H7 (cell line): ENCODE data around the gene CDH20. TPM values are rescaled to one million over a fixed set of nuclear protein-coding genes. Genes with fewer than 3 reads are reported as not detected.

Experiments
- DNase-seq: peaks from one replicate; pipeline ENCODE4 v3.0.0; 2012
- H3K27me3 ChIP-seq: 2 replicates; pipeline ENCODE4 v1.6.0; 2011; ENCODE audit warnings: mild to moderate bottlenecking, low read length; ENCODE audit not compliant: control insufficient read depth, insufficient read depth
- H3K36me3 ChIP-seq: replicated peaks from 2 replicates; pipeline ENCODE4 v1.5.1; 2011; ENCODE audit warnings: low read length; ENCODE audit not compliant: control insufficient read depth, insufficient read depth
- H3K4me3 ChIP-seq: 2 replicates; pipeline ENCODE4 v1.5.1; 2011; ENCODE audit warnings: low read depth, mild to moderate bottlenecking, control low read depth, low read length, moderate library complexity; ENCODE audit not compliant: insufficient read depth
- total RNA-seq: library from RNA; depleted of rRNA; stranded (reverse); fragments of >200 nt; shearing (Covaris generic); gene quantifications from 2 replicates; pipeline ENCODE4 v1.2.3, GENCODE V29; 2014

Gene CDH20
- total RNA-seq, 1 experiment from 2014 or later: 0.31 TPM

- DNase-seq: no peak
- no peaks in the 10 kb centered on the region for H3K36me3 ChIP-seq
- H3K4me3 ChIP-seq: no peak overlapping the region
- H3K27me3 ChIP-seq: no peaks in the 10 kb centered on the region
Observed at GRCh38 chr18:61475931-61476330, 142.7 kb downstream of the CDH20 start.

DNA sequence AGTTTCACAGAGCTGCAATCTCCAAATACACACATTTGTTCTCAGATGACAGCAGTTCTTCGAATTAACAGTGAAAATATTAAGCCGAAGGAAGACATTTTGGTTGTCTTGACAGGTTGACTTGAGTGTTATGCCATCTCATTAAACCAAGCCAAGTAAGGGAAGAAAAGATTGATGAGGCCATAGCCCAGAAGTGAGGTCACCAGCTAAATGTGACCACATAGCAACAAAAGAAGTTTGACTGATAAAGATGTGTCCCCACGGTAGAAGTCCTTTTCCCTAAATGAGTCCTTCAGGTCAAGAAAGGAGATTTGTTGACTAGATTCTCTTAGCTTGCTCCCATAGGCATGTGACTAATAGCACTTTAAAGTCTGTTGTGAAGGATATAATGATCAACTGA is 156.1 kb downstream of the CDH20 start:
- no peaks in the 10 kb centered on the region for H3K36me3 ChIP-seq
- H3K4me3 ChIP-seq: no peak overlapping the region
- no peak for DNase-seq
- no peaks in the 10 kb centered on the region for H3K27me3 ChIP-seq

DNA sequence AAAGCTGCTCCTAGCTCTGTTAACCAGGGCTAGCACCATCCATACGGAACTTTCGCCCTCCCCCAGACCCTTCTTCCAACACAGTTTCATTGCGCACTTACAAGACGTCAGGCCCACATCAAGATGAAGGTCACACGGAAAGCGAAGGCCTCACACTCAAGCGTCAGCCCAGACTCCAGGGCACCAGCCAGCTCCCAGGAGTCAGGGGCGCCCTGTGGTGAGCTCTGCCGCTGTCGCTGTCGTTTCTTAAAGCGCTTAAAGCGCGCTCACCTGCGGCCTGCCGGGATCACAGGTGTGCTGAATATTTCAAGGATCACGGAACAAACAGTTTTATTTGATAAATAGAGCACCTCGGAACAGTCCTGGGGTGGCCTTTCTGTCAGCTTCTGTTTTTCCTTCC is 163.1 kb downstream of the CDH20 start:
- Histone ChIP-seq H3K4me3 (no peak overlapping the region), H3K27me3 (no peaks in the 10 kb centered on the region), H3K36me3 (no peaks in the 10 kb centered on the region)
- DNase-seq: peak; percentile 46

DNA sequence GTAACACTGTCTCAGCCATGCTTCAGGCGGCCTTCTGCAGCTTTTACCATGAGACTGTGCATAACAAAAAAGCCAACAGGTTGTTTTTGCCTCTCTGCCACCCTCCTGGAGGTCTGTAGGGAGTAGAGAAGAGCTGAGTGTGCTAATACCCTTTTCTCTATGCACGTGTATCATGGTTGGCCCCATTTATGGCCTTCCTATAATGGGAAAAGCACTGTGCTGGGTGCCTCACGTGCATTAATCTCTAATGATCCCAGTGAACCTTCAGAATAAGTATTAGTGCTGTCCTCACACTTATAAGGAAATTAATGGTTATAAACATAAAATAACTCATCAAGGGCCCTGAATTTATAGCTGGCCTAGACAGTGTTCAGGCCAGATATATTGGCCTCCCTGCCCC is 164.2 kb downstream of the CDH20 start:
- no peaks in the 10 kb centered on the region for H3K36me3 ChIP-seq
- DNase-seq: peak; percentile 26
- H3K27me3 ChIP-seq: no peaks in the 10 kb centered on the region
- H3K4me3 ChIP-seq: no peak overlapping the region

GRCh38 chr18:61502472-61502871 is 169.2 kb downstream of the CDH20 start:
- H3K36me3 ChIP-seq: no peaks in the 10 kb centered on the region
- no peak overlapping the region for H3K4me3 ChIP-seq
- no peaks in the 10 kb centered on the region for H3K27me3 ChIP-seq
- DNase-seq: peak; percentile 67

DNA sequence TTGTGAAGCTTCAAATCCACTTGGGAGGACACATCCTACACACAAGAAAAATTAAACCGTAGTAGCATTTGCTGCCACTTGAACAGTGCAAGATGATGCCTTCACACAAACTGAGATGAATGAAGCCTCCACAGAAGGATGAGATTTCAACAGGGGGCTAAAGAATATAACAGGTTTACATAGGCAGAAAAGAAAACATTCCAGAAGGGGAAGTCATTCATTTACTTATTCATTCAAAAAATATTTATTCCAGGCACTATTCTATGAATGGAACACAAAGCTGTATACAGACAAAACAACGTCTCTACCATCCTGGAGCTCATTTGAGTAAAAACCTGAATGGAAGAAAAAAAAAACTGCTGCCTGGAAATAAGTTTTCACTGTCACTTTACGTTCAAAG is 170.5 kb downstream of the CDH20 start:
- no peaks in the 10 kb centered on the region for H3K27me3 ChIP-seq
- DNase-seq: no peak
- no peaks in the 10 kb centered on the region for H3K36me3 ChIP-seq
- no peak overlapping the region for H3K4me3 ChIP-seq

- H3K4me3 ChIP-seq: no peak overlapping the region
- no peak for DNase-seq
- H3K36me3 ChIP-seq: no peaks in the 10 kb centered on the region
- H3K27me3 ChIP-seq: no peaks in the 10 kb centered on the region
Observed at GRCh38 chr18:61528961-61529360, 195.7 kb downstream of the CDH20 start.

DNA sequence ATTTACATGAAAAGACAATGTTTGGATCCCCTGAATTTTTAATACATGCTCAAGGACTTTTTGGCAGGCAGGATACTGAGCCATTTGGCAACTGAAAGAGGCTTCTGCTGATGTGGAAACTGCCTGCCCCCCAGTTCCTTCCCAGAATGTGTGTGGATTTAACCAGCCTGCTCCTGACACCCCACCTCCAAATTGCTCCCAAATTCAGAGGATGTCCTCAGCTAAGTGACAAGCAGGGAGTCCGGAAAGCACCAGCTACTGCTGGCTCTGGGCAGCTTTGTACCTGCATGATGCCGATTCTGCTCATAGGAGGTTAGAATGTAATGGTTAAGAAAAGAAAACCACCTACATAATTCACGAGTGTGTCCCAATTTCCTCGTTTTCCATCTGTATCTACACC is 197.5 kb downstream of the CDH20 start:
- Histone ChIP-seq H3K4me3 (no peak overlapping the region), H3K27me3 (no peaks in the 10 kb centered on the region), H3K36me3 (no peaks in the 10 kb centered on the region)
- DNase-seq: no peak

DNA sequence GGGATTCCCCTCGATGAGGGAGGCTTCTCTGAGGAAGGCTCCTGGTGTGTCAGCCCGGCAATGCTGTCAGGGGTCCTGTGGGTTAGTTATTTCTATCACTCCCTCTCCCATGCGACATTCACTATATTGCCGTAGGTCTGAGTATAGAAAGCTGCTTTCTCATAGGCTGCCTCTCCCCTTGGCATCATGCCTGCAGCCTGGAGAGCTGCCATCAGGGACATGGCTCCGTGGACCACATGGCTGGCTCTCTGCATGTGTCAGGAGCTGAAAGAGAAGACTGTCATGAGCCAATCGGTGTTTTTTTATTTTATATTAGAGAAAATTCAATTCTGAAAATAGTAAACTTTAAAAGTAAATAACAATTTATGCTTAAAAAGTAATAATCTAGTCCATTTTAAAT is 198.0 kb downstream of the CDH20 start:
- Histone ChIP-seq H3K27me3 (no peaks in the 10 kb centered on the region), H3K4me3 (no peak overlapping the region), H3K36me3 (no peaks in the 10 kb centered on the region)
- DNase-seq: no peak

- DNase-seq: no peak
- Histone ChIP-seq H3K4me3 (no peak overlapping the region), H3K36me3 (no peaks in the 10 kb centered on the region), H3K27me3 (no peaks in the 10 kb centered on the region)
Observed at GRCh38 chr18:61531891-61532290, 198.7 kb downstream of the CDH20 start.

GRCh38 chr18:61535401-61535800 is 202.2 kb downstream of the CDH20 start:
- Histone ChIP-seq H3K27me3 (no peaks in the 10 kb centered on the region), H3K36me3 (no peaks in the 10 kb centered on the region), H3K4me3 (no peak overlapping the region)
- no peak for DNase-seq

GRCh38 chr18:61541673-61542072 is 208.4 kb downstream of the CDH20 start:
- no peak for DNase-seq
- no peaks in the 10 kb centered on the region for H3K27me3 ChIP-seq
- no peaks in the 10 kb centered on the region for H3K36me3 ChIP-seq
- H3K4me3 ChIP-seq: no peak overlapping the region

DNA sequence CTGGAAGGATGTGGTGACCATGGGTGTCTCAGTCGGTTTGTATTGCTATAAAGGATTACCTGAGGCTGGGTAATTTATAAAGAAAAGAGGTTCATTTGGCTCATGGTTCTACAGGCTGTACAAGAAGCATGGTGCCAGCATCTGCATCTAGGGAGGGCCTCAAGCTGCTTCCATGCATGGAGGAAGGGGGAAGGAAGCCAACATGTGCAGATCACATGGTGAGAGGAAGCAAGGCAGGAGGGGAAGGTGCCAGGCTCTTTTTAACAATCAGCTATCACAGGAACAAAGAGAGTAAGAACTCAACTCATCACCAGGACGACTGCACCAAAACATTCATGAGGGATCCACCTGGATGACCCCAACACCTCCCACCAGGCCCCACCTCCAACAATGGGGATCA is 209.4 kb downstream of the CDH20 start:
- H3K36me3 ChIP-seq: no peaks in the 10 kb centered on the region
- DNase-seq: no peak
- H3K4me3 ChIP-seq: no peak overlapping the region
- no peaks in the 10 kb centered on the region for H3K27me3 ChIP-seq

- DNase-seq: no peak
- no peaks in the 10 kb centered on the region for H3K27me3 ChIP-seq
- no peaks in the 10 kb centered on the region for H3K36me3 ChIP-seq
- H3K4me3 ChIP-seq: no peak overlapping the region
Observed at GRCh38 chr18:61543518-61543917, 210.3 kb downstream of the CDH20 start.

DNA sequence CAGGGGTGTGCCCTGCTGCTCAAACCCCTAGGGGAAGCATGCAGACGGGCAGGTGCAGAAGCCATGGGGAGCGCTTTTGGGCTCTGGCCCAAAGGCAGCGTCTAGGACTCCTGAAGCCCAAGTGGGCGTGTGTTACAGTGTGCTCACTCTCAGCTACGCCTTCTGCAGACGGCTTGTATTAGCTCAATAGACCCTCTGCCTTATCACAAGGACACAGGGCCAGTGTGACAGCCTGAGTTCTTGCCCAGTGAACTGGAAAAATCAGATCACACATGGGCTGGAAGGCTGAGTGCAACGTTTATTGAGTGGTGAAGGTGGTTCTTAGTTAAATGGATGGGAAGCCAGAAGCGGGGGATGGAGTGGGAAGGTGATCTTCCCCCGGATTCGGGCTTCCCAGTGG is 210.9 kb downstream of the CDH20 start:
- Histone ChIP-seq H3K4me3 (no peak overlapping the region), H3K27me3 (no peaks in the 10 kb centered on the region), H3K36me3 (no peaks in the 10 kb centered on the region)
- DNase-seq: no peak
